ENCODE measurements around the gene GIMAP6.
"Not testable (repeated sequence)": the region's sequence is repeated elsewhere in the genome, so short reads cannot be mapped to it uniquely, and the experiment has no call there.

DNA sequence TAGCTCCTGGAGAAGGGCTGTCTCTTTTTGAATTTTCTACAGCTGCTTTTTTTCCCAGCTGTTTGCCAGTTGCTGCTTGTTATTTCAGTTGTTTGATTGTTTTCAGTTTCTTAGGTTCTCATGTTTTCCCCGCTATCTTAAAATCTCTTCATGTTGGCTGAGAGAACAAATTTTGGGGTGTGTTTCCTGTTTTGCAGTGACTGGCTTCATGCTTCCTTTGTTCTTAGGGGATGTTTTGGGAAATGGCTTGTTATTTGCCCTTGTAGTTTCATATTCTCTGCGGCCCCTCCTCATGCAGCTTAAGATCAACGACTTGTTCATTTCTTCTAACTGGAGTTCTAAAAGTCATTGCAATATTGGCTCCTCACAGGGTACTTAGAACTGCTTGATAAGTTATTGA lies 44.7 kb upstream of the GIMAP6 start:
- TF ChIP-seq, protein P1, sequence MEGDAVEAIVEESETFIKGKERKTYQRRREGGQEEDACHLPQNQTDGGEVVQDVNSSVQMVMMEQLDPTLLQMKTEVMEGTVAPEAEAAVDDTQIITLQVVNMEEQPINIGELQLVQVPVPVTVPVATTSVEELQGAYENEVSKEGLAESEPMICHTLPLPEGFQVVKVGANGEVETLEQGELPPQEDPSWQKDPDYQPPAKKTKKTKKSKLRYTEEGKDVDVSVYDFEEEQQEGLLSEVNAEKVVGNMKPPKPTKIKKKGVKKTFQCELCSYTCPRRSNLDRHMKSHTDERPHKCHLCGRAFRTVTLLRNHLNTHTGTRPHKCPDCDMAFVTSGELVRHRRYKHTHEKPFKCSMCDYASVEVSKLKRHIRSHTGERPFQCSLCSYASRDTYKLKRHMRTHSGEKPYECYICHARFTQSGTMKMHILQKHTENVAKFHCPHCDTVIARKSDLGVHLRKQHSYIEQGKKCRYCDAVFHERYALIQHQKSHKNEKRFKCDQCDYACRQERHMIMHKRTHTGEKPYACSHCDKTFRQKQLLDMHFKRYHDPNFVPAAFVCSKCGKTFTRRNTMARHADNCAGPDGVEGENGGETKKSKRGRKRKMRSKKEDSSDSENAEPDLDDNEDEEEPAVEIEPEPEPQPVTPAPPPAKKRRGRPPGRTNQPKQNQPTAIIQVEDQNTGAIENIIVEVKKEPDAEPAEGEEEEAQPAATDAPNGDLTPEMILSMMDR (IDR thresholded peaks at IDR 0.05) = not testable (repeated sequence)
- not testable (repeated sequence) for TF ChIP-seq EP300, POLR2A (IDR thresholded peaks at IDR 0.05)

Measured in tibial nerve (tissue), 4 donors.